ENCODE results near the gene SMG6. TPM values are rescaled to one million over a fixed set of nuclear protein-coding genes. Genes with fewer than 3 reads are reported as not detected.
"Not testable (repeated sequence)": the region's sequence is repeated elsewhere in the genome, so short reads cannot be mapped to it uniquely, and the experiment has no call there.

SMG6 gene
- total and polyA plus RNA-seq, 2 of the 13 experiments (the other 11 are each of a cell fraction or from before 2014, with no cell fraction given), result 4.6 to 14.6 TPM

GRCh38 chr17:2317796-2318195 lies 14.2 kb upstream of the SMG6 start:
- intact Hi-C loops (cut with micrococcal nuclease; ENCODE audit: unreplicated experiment) (no loop called here), in situ Hi-C loops (cut with HindIII; ENCODE audit: extremely low pct_ligation_motif_present, low pct_unique_long_range_greater_than_20kb) (no loop called here)
- peaks cover 0 to under 1% of the 10 kb centered on the region in 2 experiments; a peak in 2 of 5 replicates for H3K36me3 ChIP-seq (replicated peaks in 1 of 2; ENCODE audit: control insufficient read depth in 1 of 2, insufficient read depth in 2 of 2, low read length in 2 of 2)
- no peak for TF ChIP-seq CHD4 (IDR thresholded peaks at IDR 0.05; ENCODE audit: borderline replicate concordance, low read length)
- TF ChIP-seq BRCA1 (CRISPR knock-in tag; IDR thresholded peaks at IDR 0.05), result no peak
- TF ChIP-seq RBFOX2 (IDR thresholded peaks at IDR 0.05; ENCODE audit: low read depth, low read length), result no peak
- no peak for TF ChIP-seq ARID2 (CRISPR knock-in tag; IDR thresholded peaks at IDR 0.05; ENCODE audit: borderline replicate concordance)
- no peak for TF ChIP-seq KLF6 (CRISPR knock-in tag; IDR thresholded peaks at IDR 0.05)
- TF ChIP-seq TAF1 (CRISPR knock-in tag; IDR thresholded peaks at IDR 0.05), result no peak
- no peak for TF ChIP-seq MATR3 (CRISPR knock-in tag; IDR thresholded peaks at IDR 0.05)
- TF ChIP-seq PAXIP1 (CRISPR knock-in tag; conservative IDR thresholded peaks at IDR 0.05), result no peak
- TF ChIP-seq MAFK (conservative IDR thresholded peaks at IDR 0.05 in 1 of 2, IDR thresholded peaks at IDR 0.05 in 1 of 2; ENCODE audit: low read length in 2 of 2), result no peak
- no peak for TF ChIP-seq YY1 (IDR thresholded peaks at IDR 0.05; ENCODE audit: insufficient read depth, insufficient replicate concordance, low read depth, low read length)
- TF ChIP-seq RFXANK (CRISPR knock-in tag; IDR thresholded peaks at IDR 0.05), result no peak
- TF ChIP-seq MLLT10 (CRISPR knock-in tag; IDR thresholded peaks at IDR 0.05), result no peak
- no peak for TF ChIP-seq XRCC5 (optimal IDR thresholded peaks at IDR 0.05; ENCODE audit: low read length)
- no peak for TF ChIP-seq PBX2 (CRISPR knock-in tag; IDR thresholded peaks at IDR 0.05)
- TF ChIP-seq TP53 (CRISPR knock-in tag; conservative IDR thresholded peaks at IDR 0.05), result no peak
- TF ChIP-seq HNRNPK (IDR thresholded peaks at IDR 0.05; ENCODE audit: low read depth, low read length, poor library complexity, severe bottlenecking), result no peak
- no peak for TF ChIP-seq TOE1 (CRISPR knock-in tag; IDR thresholded peaks at IDR 0.05)
- no peak for TF ChIP-seq ZNF317 (CRISPR knock-in tag; IDR thresholded peaks at IDR 0.05)
- ATAC-seq (no peak; the same call in 2 of the 3 replicates), FAIRE-seq (no peak), DNase-seq (ENCODE audit: low spot score) (no peak)
- no TSS peak for BruUV-seq (replicated peaks)
- no peaks in the 10 kb centered on the region for H4K20me1 ChIP-seq (ENCODE audit: insufficient read depth, low read length)
- H3K4me2 ChIP-seq (ENCODE audit: low read depth, low read length), result no peak overlapping the region
- no peak overlapping the region for H3K4me3 ChIP-seq (replicated peaks in 1 of 3; ENCODE audit: insufficient read depth in 1 of 3, low read depth in 2 of 3, low read length in 3 of 3)
- H3K9me3 ChIP-seq (ENCODE audit: low read length), result no peaks in the 10 kb centered on the region
- H3K27me3 ChIP-seq (ENCODE audit: control insufficient read depth in 1 of 2, insufficient read depth in 2 of 2, low read length in 2 of 2), result no peaks in the 10 kb centered on the region
- WGBS (ENCODE audit: low lambda C conversion rate), result 96% methylated on average over 3 of the region's 3 CpGs
- H3K27ac ChIP-seq (ENCODE audit: extremely low read length, insufficient read depth, low read length), result no peak overlapping the region
- no peaks in the 10 kb centered on the region for H3K79me2 ChIP-seq (ENCODE audit: insufficient read depth, low read length)
- ChIA-PET POLR2A (no interaction called here), CTCF (ENCODE audit: low intra/inter-chr PET ratio, low total read pairs) (no interaction called here)
- no peak overlapping the region for H3K9ac ChIP-seq (ENCODE audit: insufficient read depth, low read depth, low read length)
- H2AFZ ChIP-seq (ENCODE audit: low read length), result no peak overlapping the region
- H3K4me1 ChIP-seq (ENCODE audit: insufficient read depth, low read length), result no peaks in the 10 kb centered on the region

GRCh38 chr17:2316916-2317205 lies 13.3 kb upstream of the SMG6 start:
- H3K27me3 ChIP-seq (ENCODE audit: control insufficient read depth in 1 of 2, insufficient read depth in 2 of 2, low read length in 2 of 2); ATAC-seq; intact Hi-C loops (cut with micrococcal nuclease; ENCODE audit: unreplicated experiment); H2AFZ ChIP-seq (ENCODE audit: low read length); H3K4me2 ChIP-seq (ENCODE audit: low read depth, low read length); H4K20me1 ChIP-seq (ENCODE audit: insufficient read depth, low read length); DNase-seq (ENCODE audit: low spot score); H3K27ac ChIP-seq (ENCODE audit: extremely low read length, insufficient read depth, low read length); H3K4me3 ChIP-seq (replicated peaks in 1 of 3; ENCODE audit: insufficient read depth in 1 of 3, low read depth in 2 of 3, low read length in 3 of 3); H3K36me3 ChIP-seq (replicated peaks in 1 of 2; ENCODE audit: control insufficient read depth in 1 of 2, insufficient read depth in 2 of 2, low read length in 2 of 2); POLR2A ChIA-PET; H3K9me3 ChIP-seq (ENCODE audit: low read length); CTCF ChIA-PET (ENCODE audit: low intra/inter-chr PET ratio, low total read pairs); H3K79me2 ChIP-seq (ENCODE audit: insufficient read depth, low read length); FAIRE-seq; BruUV-seq (replicated peaks); in situ Hi-C loops (cut with HindIII; ENCODE audit: extremely low pct_ligation_motif_present, low pct_unique_long_range_greater_than_20kb); H3K9ac ChIP-seq (ENCODE audit: insufficient read depth, low read depth, low read length); H3K4me1 ChIP-seq (ENCODE audit: insufficient read depth, low read length): not testable (repeated sequence)
- 95% methylated on average over 7 of the region's 7 CpGs for WGBS (ENCODE audit: low lambda C conversion rate)

All from HepG2 (cell line).